Suprapubic skin (tissue), 4 donors: Measurements from ENCODE around the gene WFDC13. TPM values are rescaled to one million over a fixed set of nuclear protein-coding genes. Genes with fewer than 3 reads are reported as not detected.

Source experiments
- DNase-seq, 2 donors: peaks; one replicate each; pipeline ENCODE4 v3.0.0-alpha.2; 2019; ENCODE audit warnings: low spot score in 2 of 2
- H3K27ac ChIP-seq: fragments of 200-600 bp; sonication (generic); one replicate; pipeline ENCODE4 v1.5.1; 2019
- H3K27me3 ChIP-seq: fragments of 200-600 bp; sonication (generic); one replicate; pipeline ENCODE4 v1.5.1; 2019
- H3K36me3 ChIP-seq: fragments of 200-600 bp; sonication (generic); one replicate; pipeline ENCODE4 v1.5.1; 2019
- H3K4me1 ChIP-seq: fragments of 200-600 bp; sonication (generic); one replicate; pipeline ENCODE4 v1.5.1; 2019
- H3K4me3 ChIP-seq: fragments of 200-600 bp; sonication (generic); one replicate; pipeline ENCODE4 v1.5.1; 2019; ENCODE audit warnings: mild to moderate bottlenecking
- H3K9me3 ChIP-seq: fragments of 200-600 bp; sonication (generic); one replicate; pipeline ENCODE4 v1.5.1; 2019
- EP300 ChIP-seq: sonication (generic); formaldehyde crosslinking; IDR thresholded peaks from one replicate; pipeline ENCODE4 v1.6.1; 2017; ENCODE audit warnings: antibody characterized with exemption
- POLR2A ChIP-seq, 2 donors: fragments of 450-650 bp; IDR thresholded peaks; one replicate each; pipeline ENCODE4 v1.6.1; 2017; ENCODE audit warnings: antibody characterized with exemption in 2 of 2, mild to moderate bottlenecking in 2 of 2, moderate library complexity in 2 of 2
- POLR2AphosphoS5 ChIP-seq, 3 donors: sonication (generic); formaldehyde crosslinking; IDR thresholded peaks; one replicate each; pipeline ENCODE4 v1.6.1; 2017; ENCODE audit warnings: antibody characterized with exemption in 3 of 3
- WGBS: methylation state at CpG from one replicate; pipeline ENCODE4 v1.1.5; 2018; 5-methylcytosine and 5-hydroxymethylcytosine counted together
- total RNA-seq, 4 donors: library from RNA; depleted of rRNA; stranded (reverse); fragments of >200 nt; gene quantifications; one replicate each; pipeline ENCODE4 v1.1.0, GENCODE V29; 2016
- TF ChIP-seq, protein P1 (sequence below), 2 donors: fragments of 200-600 bp in 1 of 2; fragments of 450-650 bp in 1 of 2; sonication (generic) in 1 of 2; IDR thresholded peaks; one replicate each; pipeline ENCODE4 v1.5.1; 2016 to 2019; ENCODE audit warnings: antibody characterized with exemption in 2 of 2, mild to moderate bottlenecking in 1 of 2, moderate library complexity in 1 of 2

The WFDC13 gene
- total RNA-seq, 4 donors from 2014 or later, result not detected

DNA sequence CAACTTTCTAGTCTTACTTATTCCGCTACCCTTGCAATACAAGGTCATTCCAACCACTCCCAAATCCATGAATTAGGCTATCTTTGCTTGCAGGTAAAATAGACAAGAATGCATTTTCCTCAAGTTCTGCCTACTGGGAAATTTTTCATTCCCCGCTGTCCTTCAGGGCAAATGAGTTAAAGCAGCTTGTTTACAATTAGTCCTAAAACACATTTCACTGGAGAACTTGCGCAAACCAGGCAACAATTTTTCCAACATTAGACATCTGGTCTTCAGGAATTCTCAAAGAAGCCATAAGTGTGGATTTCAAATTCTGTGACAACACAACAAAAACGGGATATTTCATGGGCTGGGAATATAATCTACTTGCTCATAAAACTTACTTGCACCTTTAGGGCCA lies 40.8 kb downstream of the WFDC13 start:
- Histone ChIP-seq H3K36me3 (no peaks in the 10 kb centered on the region), H3K27me3 (no peaks in the 10 kb centered on the region), H3K4me3 (no peak overlapping the region), H3K4me1 (no peaks in the 10 kb centered on the region), H3K27ac (no peak overlapping the region), H3K9me3 (no peaks in the 10 kb centered on the region)
- TF ChIP-seq POLR2AphosphoS5 (IDR thresholded peaks at IDR 0.05) (no peak), EP300 (no peak), POLR2A (IDR thresholded peaks at IDR 0.05) (no peak)
- TF ChIP-seq, protein P1, sequence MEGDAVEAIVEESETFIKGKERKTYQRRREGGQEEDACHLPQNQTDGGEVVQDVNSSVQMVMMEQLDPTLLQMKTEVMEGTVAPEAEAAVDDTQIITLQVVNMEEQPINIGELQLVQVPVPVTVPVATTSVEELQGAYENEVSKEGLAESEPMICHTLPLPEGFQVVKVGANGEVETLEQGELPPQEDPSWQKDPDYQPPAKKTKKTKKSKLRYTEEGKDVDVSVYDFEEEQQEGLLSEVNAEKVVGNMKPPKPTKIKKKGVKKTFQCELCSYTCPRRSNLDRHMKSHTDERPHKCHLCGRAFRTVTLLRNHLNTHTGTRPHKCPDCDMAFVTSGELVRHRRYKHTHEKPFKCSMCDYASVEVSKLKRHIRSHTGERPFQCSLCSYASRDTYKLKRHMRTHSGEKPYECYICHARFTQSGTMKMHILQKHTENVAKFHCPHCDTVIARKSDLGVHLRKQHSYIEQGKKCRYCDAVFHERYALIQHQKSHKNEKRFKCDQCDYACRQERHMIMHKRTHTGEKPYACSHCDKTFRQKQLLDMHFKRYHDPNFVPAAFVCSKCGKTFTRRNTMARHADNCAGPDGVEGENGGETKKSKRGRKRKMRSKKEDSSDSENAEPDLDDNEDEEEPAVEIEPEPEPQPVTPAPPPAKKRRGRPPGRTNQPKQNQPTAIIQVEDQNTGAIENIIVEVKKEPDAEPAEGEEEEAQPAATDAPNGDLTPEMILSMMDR (IDR thresholded peaks at IDR 0.05), result no peak
- 80% methylated on average over 4 of the region's 4 CpGs for WGBS
- no peak for DNase-seq

GRCh38 chr20:45745015-45745414 lies 43.2 kb downstream of the WFDC13 start:
- H3K4me1 ChIP-seq, result no peaks in the 10 kb centered on the region
- no peaks in the 10 kb centered on the region for H3K27me3 ChIP-seq
- no peaks in the 10 kb centered on the region for H3K9me3 ChIP-seq
- H3K36me3 ChIP-seq, result no peaks in the 10 kb centered on the region
- no peak overlapping the region for H3K4me3 ChIP-seq
- TF ChIP-seq POLR2AphosphoS5 (IDR thresholded peaks at IDR 0.05) (no peak), POLR2A (IDR thresholded peaks at IDR 0.05) (no peak), EP300 (no peak)
- TF ChIP-seq, protein P1 (IDR thresholded peaks at IDR 0.05), result no peak
- H3K27ac ChIP-seq, result no peak overlapping the region
- DNase-seq, result no peak

DNA sequence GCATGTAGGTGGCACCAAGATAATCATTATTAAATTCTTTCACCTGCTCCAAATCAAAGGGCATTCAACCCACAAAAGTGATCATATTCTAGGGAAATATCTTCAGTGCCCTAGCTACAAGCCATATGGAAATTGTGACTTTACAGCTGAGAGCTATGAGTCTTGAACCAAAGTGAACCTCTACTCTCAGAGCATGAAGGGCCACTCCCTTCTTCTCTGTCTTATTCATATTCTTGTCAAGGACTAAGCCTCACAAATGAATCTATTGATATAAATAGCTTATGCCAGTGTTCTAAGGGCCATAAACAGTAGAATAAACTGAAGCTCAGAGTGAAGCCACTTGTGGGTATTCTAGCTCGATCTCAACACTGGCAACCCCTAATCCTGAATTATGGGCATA lies 49.9 kb downstream of the WFDC13 start:
- H3K27me3 ChIP-seq, result no peaks in the 10 kb centered on the region
- H3K4me3 ChIP-seq, result no peak overlapping the region
- H3K4me1 ChIP-seq, result no peaks in the 10 kb centered on the region
- H3K27ac ChIP-seq, result no peak overlapping the region
- TF ChIP-seq, protein P1 (IDR thresholded peaks at IDR 0.05), result no peak
- TF ChIP-seq EP300 (no peak), POLR2A (IDR thresholded peaks at IDR 0.05) (no peak), POLR2AphosphoS5 (IDR thresholded peaks at IDR 0.05) (no peak)
- H3K9me3 ChIP-seq, result no peaks in the 10 kb centered on the region
- WGBS, result 100% methylated on average over 1 of the region's 1 CpG
- H3K36me3 ChIP-seq, result no peaks in the 10 kb centered on the region
- DNase-seq, result no peak

DNA sequence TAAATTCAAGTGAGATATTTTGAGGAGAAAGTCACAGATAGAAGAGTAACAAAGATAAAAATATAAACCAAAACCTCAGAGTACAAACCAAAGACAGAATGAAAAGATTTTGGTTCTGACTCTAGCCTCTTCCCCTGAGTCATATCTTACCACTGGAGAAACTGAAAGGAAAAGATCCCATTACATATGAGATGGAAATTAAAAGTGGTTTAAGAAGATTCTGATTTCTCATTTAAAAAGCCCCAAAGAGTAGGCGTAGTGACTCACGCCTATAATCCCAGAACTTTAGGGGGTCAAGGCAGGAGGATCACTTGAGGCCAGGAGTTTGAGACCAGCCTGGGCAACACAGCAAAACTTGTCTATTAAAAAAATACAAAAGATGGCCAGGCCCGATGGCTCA lies 50.9 kb downstream of the WFDC13 start:
- H3K4me1 ChIP-seq, result no peaks in the 10 kb centered on the region
- no peak overlapping the region for H3K4me3 ChIP-seq
- no peaks in the 10 kb centered on the region for H3K36me3 ChIP-seq
- H3K9me3 ChIP-seq, result no peaks in the 10 kb centered on the region
- WGBS, result 91% methylated on average over 3 of the region's 3 CpGs
- H3K27me3 ChIP-seq, result no peaks in the 10 kb centered on the region
- TF ChIP-seq EP300, result no peak
- TF ChIP-seq, protein P1 (IDR thresholded peaks at IDR 0.05), result no peak
- TF ChIP-seq POLR2A (IDR thresholded peaks at IDR 0.05), result no peak
- TF ChIP-seq POLR2AphosphoS5 (IDR thresholded peaks at IDR 0.05), result no peak
- DNase-seq, result no peak
- H3K27ac ChIP-seq, result no peak overlapping the region

DNA sequence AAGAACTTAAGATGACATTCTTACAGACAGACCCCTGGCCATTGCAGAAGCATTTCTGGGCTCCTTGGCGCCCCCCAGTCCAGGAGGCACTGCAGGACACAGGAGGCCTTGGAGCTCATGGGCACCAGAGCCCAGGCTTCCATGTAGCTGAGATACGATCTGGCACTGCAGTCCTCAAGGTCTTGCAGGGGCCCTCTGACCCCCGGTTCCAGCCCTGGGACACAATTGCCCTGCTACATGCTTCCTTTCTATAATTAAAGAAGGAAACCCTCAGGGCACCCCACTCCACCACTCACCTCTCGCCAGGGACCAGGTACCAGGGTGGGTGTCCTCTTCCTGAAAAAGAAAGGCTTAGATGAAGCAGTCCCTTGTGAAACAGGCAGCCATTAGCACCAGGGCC lies 56.3 kb downstream of the WFDC13 start:
- Histone ChIP-seq H3K9me3 (no peaks in the 10 kb centered on the region), H3K27me3 (no peaks in the 10 kb centered on the region), H3K4me1 (no peaks in the 10 kb centered on the region), H3K4me3 (no peak overlapping the region), H3K27ac (no peak overlapping the region), H3K36me3 (no peaks in the 10 kb centered on the region)
- TF ChIP-seq POLR2AphosphoS5 (IDR thresholded peaks at IDR 0.05) (no peak), POLR2A (IDR thresholded peaks at IDR 0.05) (no peak), EP300 (no peak)
- TF ChIP-seq, protein P1 (IDR thresholded peaks at IDR 0.05), result no peak
- DNase-seq, result no peak
- WGBS, result 89% methylated on average over 4 of the region's 4 CpGs

Other genes with a start within 250 kb of the WFDC13 start
- 10 to 100 TPM; 29.6 to 58.0 (median 34.1) TPM for gene WFDC2, start 232.3 kb upstream of the WFDC13 start, total RNA-seq
- gene SPINT3, start 186.4 kb upstream of the WFDC13 start, total RNA-seq, result 1 to 10 TPM in 1 of 4 donors, not detected in 3; 3.2 TPM
- 1 to 10 TPM in 1 of 4 donors, not detected in 3; 1.6 TPM for gene WFDC6, start 162.6 kb upstream of the WFDC13 start, total RNA-seq
- gene EPPIN, start 154.6 kb upstream of the WFDC13 start, total RNA-seq, result under 1 TPM in 1 of 4 donors, not detected in 3; 0.42 TPM
- not detected for gene WFDC8, start 122.8 kb upstream of the WFDC13 start, total RNA-seq
- not detected for gene WFDC10A, start 72.3 kb upstream of the WFDC13 start, total RNA-seq
- not detected for gene WFDC9, start 70.8 kb upstream of the WFDC13 start, total RNA-seq
- gene WFDC11, start 31.8 kb upstream of the WFDC13 start, total RNA-seq, result not detected
- not detected for gene WFDC10B, start 3.0 kb downstream of the WFDC13 start, total RNA-seq
- gene SPINT4, start 20.3 kb downstream of the WFDC13 start, total RNA-seq, result not detected
- 10 to 100 TPM in 2 of 4 donors, 1 to 10 TPM in 2; 1.2 to 34.8 (median 17.6) TPM for gene WFDC3, start 89.8 kb downstream of the WFDC13 start, total RNA-seq
- 10 to 100 TPM; 18.7 to 59.6 (median 30.5) TPM for gene DNTTIP1, start 89.9 kb downstream of the WFDC13 start, total RNA-seq
- gene UBE2C, start 110.6 kb downstream of the WFDC13 start, total RNA-seq, result 10 to 100 TPM in 3 of 4 donors, 1 to 10 TPM in 1; 9.0 to 25.4 (median 20.7) TPM
- 1 to 10 TPM in 1 of 4 donors, under 1 TPM in 1, not detected in 2; 0.91 to 1.6 TPM for gene TNNC2, start 125.3 kb downstream of the WFDC13 start, total RNA-seq
- 100 to 1,000 TPM; 106 to 161 (median 143) TPM for gene SNX21, start 131.8 kb downstream of the WFDC13 start, total RNA-seq
- 10 to 100 TPM; 34.4 to 62.0 (median 44.3) TPM for gene ACOT8, start 155.4 kb downstream of the WFDC13 start, total RNA-seq
- gene ZSWIM3, start 155.6 kb downstream of the WFDC13 start, total RNA-seq, result 1 to 10 TPM; 2.1 to 4.6 (median 3.6) TPM
- 10 to 100 TPM in 3 of 4 donors, 1 to 10 TPM in 1; 9.7 to 18.4 (median 15.0) TPM for gene ZSWIM1, start 179.2 kb downstream of the WFDC13 start, total RNA-seq
- 10 to 100 TPM in 1 of 4 donors, 1 to 10 TPM in 2, not detected in 1; 1.9 to 12.9 (median 6.4) TPM for gene SPATA25, start 185.6 kb downstream of the WFDC13 start, total RNA-seq
- gene NEURL2, start 189.2 kb downstream of the WFDC13 start, total RNA-seq, result 10 to 100 TPM in 1 of 4 donors, 1 to 10 TPM in 3; 4.2 to 11.5 (median 5.7) TPM
- 100 to 1,000 TPM in 3 of 4 donors, 10 to 100 TPM in 1; 95.5 to 133 (median 120) TPM for gene CTSA, start 189.3 kb downstream of the WFDC13 start, total RNA-seq
- 100 to 1,000 TPM in 1 of 4 donors, 10 to 100 TPM in 3; 49.2 to 138 (median 70.4) TPM for gene PLTP, start 210.1 kb downstream of the WFDC13 start, total RNA-seq
- 10 to 100 TPM; 37.2 to 70.3 (median 42.4) TPM for gene PCIF1, start 232.6 kb downstream of the WFDC13 start, total RNA-seq